HEK293 (cell line): ENCODE data around the gene GASK1B.

Source experiments
- CTCF ChIP-seq: fragments of 450-650 bp; formaldehyde crosslinking; IDR thresholded peaks from 2 replicates; pipeline ENCODE4 v1.5.1; 2016; ENCODE audit warnings: missing biosample characterization, missing genetic modification characterization
- ZNF138 ChIP-seq: fragments of 450-650 bp; formaldehyde crosslinking; IDR thresholded peaks from 2 replicates; pipeline ENCODE4 v1.5.1; 2016; ENCODE audit warnings: missing biosample characterization, missing genetic modification characterization, borderline replicate concordance
- ZNF510 ChIP-seq: fragments of 450-650 bp; formaldehyde crosslinking; IDR thresholded peaks from 2 replicates; pipeline ENCODE4 v1.5.1; 2018; ENCODE audit warnings: mild to moderate bottlenecking, missing genetic modification characterization, missing biosample characterization; ENCODE audit not compliant: insufficient replicate concordance

- TF ChIP-seq CTCF (no peak), ZNF138 (tag by site-specific recombination) (no peak), ZNF510 (no peak)
Measured at GRCh38 chr4:158182736-158183135, 9.9 kb upstream of the GASK1B start.
